ENCODE measurements around the gene PRSS50.

DNA sequence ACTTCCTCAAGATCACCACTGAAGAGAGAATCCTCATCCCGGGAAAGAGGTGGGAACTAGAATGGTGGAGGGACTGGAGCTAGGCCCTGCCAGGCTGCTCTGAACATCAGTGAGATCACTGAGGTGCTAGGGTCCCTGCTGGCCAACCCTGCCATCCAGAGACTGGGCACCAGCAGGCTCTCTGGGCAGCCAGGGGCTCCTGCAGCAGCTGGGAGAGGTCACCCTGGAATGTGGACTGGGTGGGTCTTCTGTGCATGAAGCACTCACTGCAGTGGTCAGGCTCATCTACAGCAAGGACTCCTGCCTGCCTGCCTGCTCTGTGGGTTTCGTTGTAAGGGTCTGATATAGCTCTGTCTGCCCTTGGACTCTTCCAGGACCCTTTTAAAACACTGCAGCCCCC lies 49.1 kb downstream of the PRSS50 start:
- TF ChIP-seq POLR2AphosphoS5 (IDR thresholded peaks at IDR 0.05), result no peak
- TF ChIP-seq, protein P1, sequence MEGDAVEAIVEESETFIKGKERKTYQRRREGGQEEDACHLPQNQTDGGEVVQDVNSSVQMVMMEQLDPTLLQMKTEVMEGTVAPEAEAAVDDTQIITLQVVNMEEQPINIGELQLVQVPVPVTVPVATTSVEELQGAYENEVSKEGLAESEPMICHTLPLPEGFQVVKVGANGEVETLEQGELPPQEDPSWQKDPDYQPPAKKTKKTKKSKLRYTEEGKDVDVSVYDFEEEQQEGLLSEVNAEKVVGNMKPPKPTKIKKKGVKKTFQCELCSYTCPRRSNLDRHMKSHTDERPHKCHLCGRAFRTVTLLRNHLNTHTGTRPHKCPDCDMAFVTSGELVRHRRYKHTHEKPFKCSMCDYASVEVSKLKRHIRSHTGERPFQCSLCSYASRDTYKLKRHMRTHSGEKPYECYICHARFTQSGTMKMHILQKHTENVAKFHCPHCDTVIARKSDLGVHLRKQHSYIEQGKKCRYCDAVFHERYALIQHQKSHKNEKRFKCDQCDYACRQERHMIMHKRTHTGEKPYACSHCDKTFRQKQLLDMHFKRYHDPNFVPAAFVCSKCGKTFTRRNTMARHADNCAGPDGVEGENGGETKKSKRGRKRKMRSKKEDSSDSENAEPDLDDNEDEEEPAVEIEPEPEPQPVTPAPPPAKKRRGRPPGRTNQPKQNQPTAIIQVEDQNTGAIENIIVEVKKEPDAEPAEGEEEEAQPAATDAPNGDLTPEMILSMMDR (IDR thresholded peaks at IDR 0.05), result no peak
- no peak for TF ChIP-seq POLR2A (IDR thresholded peaks at IDR 0.05)
- TF ChIP-seq EP300 (IDR thresholded peaks at IDR 0.05), result no peak

Measured in gastroesophageal sphincter (tissue), 3 donors.